ENCODE measurements around the gene PCDH9.

Gene PCDH9

DNA sequence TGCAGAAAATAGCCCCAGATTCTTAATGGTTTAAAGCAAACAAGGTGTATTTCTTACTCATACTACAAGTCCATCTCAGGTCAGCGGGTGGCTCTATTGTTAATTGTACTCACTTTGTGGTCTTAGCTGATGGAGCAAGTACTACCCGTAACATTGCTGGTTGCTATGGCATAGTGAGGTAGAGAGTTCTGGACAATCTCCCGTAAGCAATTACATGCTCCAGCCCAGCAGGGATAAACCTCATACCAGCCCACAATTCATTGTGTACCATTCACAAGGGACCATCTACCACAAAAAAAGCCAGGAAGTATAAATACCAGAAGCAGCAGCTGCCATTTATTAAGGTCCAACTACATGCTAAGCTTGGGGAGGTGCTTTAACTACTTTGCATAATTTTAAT lies 167.1 kb downstream of the PCDH9 start:
- Histone ChIP-seq H3K9me3 (no peaks in the 10 kb centered on the region), H4K20me1 (no peaks in the 10 kb centered on the region), H3K27me3 (no peaks in the 10 kb centered on the region), H3K4me1 (peaks cover 6% of the 10 kb centered on the region; the same call in 1 of the 2 replicates), H3K9ac (no peak overlapping the region), H3K4me2 (0 out of 2 replicates have a peak overlapping the region, but pooled peaks have one; percentile 8), H3K4me3 (no peak overlapping the region), H3K27ac (no peak overlapping the region), H3K36me3 (no peaks in the 10 kb centered on the region)
- no peak for TF ChIP-seq Cebpa-rat (IDR thresholded peaks at IDR 0.05)

DNA sequence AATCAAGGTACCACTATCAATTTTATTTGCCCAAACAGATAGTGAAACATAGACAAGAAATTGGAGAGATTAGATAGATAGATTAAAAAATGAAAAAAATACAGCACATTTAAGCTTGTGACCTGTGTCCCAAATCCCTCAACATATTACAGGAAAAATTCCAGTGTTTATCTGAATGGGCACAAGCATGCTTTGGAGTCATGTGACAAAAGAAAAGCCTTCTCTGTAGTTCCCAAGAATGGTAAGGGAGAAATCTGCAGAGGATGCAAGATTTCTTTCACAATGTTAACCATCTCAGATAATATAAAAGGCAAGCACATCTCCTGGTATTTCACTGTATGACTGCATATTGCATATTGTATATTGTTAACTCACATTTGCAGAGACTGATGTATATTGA lies 168.0 kb downstream of the PCDH9 start:
- H3K27me3 ChIP-seq, result no peaks in the 10 kb centered on the region
- no peak overlapping the region for H3K4me3 ChIP-seq
- no peaks in the 10 kb centered on the region for H4K20me1 ChIP-seq
- H3K36me3 ChIP-seq, result no peaks in the 10 kb centered on the region
- peaks cover 6% of the 10 kb centered on the region; the same call in 1 of the 2 replicates for H3K4me1 ChIP-seq
- H3K9ac ChIP-seq, result no peak overlapping the region
- no peak overlapping the region for H3K4me2 ChIP-seq
- TF ChIP-seq Cebpa-rat (IDR thresholded peaks at IDR 0.05), result no peak
- no peak overlapping the region for H3K27ac ChIP-seq
- no peaks in the 10 kb centered on the region for H3K9me3 ChIP-seq

GRCh38 chr13:67061750-67062149 lies 168.4 kb downstream of the PCDH9 start:
- no peaks in the 10 kb centered on the region for H3K9me3 ChIP-seq
- no peaks in the 10 kb centered on the region for H3K36me3 ChIP-seq
- no peaks in the 10 kb centered on the region for H4K20me1 ChIP-seq
- no peak overlapping the region for H3K9ac ChIP-seq
- H3K27ac ChIP-seq, result no peak overlapping the region
- H3K4me3 ChIP-seq, result no peak overlapping the region
- TF ChIP-seq Cebpa-rat (IDR thresholded peaks at IDR 0.05), result no peak
- H3K4me2 ChIP-seq, result no peak overlapping the region
- H3K4me1 ChIP-seq, result peaks cover 6% of the 10 kb centered on the region; the same call in 1 of the 2 replicates
- no peaks in the 10 kb centered on the region for H3K27me3 ChIP-seq

DNA sequence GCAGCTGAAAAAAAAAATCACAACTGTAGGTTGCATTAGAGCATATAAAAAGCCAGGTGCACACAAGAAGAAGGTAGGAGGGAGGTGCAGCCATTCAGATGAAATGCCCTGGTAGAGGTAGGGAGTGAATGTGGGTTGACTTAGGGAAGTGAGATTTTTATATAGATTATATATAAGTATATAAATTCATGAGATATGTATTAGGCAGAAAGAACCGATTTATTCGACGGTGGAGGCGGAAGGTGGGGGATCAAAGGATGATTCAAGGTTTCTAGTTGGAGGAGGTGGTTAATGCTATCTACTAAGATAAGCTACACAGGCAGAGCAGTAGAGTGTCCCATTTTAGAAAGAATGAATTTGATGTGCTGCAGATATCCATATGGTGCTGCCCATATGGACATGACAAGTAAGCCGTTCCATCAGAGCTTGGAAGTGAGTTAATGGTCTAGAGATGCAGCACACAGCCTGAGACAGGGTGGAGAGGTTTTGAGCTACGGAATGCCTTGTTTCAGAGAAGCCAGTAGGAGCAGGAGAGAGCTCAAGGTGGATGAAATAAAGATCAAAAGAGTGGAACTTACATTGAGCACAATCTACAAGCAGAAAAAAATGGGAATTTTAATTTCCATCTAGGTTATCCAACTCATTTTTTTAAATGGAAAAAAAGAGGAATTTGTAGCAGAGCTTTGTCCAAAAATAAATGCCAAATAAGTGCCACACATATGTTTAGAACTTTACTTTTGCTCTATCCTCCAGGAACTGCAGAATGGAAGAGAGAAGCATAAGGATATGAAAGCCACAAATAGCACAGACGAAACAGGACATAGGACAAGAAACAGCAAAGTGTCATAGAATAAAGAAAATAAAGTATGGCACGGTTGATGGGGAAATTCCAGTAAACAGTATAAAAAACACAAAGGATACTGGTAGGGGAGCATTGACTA lies 177.3 kb downstream of the PCDH9 start:
- Histone ChIP-seq H3K4me1 (peaks cover 15% of the 10 kb centered on the region), H3K9ac (no peak overlapping the region), H3K27me3 (no peaks in the 10 kb centered on the region), H3K36me3 (no peaks in the 10 kb centered on the region), H4K20me1 (no peaks in the 10 kb centered on the region), H3K4me3 (no peak overlapping the region), H3K9me3 (no peaks in the 10 kb centered on the region), H3K4me2 (no peak overlapping the region), H3K27ac (no peak overlapping the region)
- no peak for TF ChIP-seq Cebpa-rat (IDR thresholded peaks at IDR 0.05)

GRCh38 chr13:67049744-67050143 lies 180.4 kb downstream of the PCDH9 start:
- H3K4me3 ChIP-seq, result no peak overlapping the region
- H3K4me1 ChIP-seq, result peaks cover 20% of the 10 kb centered on the region
- H3K9ac ChIP-seq, result no peak overlapping the region
- H3K27me3 ChIP-seq, result no peaks in the 10 kb centered on the region
- H3K27ac ChIP-seq, result no peak overlapping the region
- H3K4me2 ChIP-seq, result no peak overlapping the region
- no peaks in the 10 kb centered on the region for H3K9me3 ChIP-seq
- H3K36me3 ChIP-seq, result no peaks in the 10 kb centered on the region
- TF ChIP-seq Cebpa-rat (IDR thresholded peaks at IDR 0.05), result no peak
- no peaks in the 10 kb centered on the region for H4K20me1 ChIP-seq

- TF ChIP-seq Cebpa-rat (IDR thresholded peaks at IDR 0.05), result no peak
- H3K4me2 ChIP-seq, result peak overlapping the region; percentile 63
- H3K4me1 ChIP-seq, result peaks cover 20% of the 10 kb centered on the region
- H3K9ac ChIP-seq, result peak overlapping the region; percentile 39; the same call in 1 of the 2 replicates
- H3K4me3 ChIP-seq, result no peak overlapping the region
- H3K27ac ChIP-seq, result peak overlapping the region; percentile 69
- no peaks in the 10 kb centered on the region for H3K9me3 ChIP-seq
- H3K27me3 ChIP-seq, result no peaks in the 10 kb centered on the region
- no peaks in the 10 kb centered on the region for H3K36me3 ChIP-seq
- H4K20me1 ChIP-seq, result no peaks in the 10 kb centered on the region
Measured at GRCh38 chr13:67048821-67049150, 181.3 kb downstream of the PCDH9 start.

DNA sequence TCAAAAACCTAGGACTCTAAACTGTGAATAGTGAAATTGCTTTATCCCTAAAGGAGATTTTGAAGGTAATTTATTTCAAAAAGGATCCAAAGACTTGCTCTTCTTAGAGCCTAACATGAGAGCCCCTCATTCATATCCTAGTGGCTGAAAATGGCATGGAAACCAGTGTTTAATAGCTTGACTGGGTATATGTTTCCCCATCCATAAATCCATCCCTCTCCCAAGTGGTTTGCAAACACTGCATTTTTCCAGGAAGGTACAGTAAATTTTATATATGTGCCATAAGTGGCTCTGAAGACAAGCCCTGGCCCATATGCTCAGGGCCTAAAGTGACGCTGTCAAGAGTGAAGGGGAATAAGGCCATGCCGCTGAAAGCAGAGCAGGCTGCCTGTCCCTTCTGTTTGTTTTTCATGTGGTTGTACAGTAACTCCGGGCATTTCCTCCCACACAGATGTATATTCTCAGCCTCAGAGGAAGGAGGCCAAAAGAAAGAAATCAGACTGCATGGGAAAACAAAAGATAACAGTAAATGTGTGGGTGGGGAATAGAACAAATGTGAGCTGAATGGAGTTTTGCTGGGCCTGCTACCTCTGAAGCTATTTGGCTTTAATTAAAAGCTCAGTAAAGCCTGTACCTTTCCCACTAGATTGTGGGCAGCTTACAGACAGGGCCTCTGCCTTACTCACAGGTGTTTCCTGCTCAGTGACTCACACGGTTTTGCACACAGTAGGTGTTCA lies 181.9 kb downstream of the PCDH9 start:
- Histone ChIP-seq H3K4me1 (peaks cover 20% of the 10 kb centered on the region), H3K36me3 (no peaks in the 10 kb centered on the region), H3K9ac (peak overlapping the region; percentile 39; the same call in 1 of the 2 replicates), H4K20me1 (no peaks in the 10 kb centered on the region), H3K9me3 (no peaks in the 10 kb centered on the region), H3K27ac (peak overlapping the region; percentile 69), H3K4me2 (peak overlapping the region; percentile 63), H3K4me3 (no peak overlapping the region), H3K27me3 (no peaks in the 10 kb centered on the region)
- no peak for TF ChIP-seq Cebpa-rat (IDR thresholded peaks at IDR 0.05)

- no peak overlapping the region for H3K4me2 ChIP-seq
- no peaks in the 10 kb centered on the region for H3K9me3 ChIP-seq
- peaks cover 22% of the 10 kb centered on the region for H3K4me1 ChIP-seq
- no peaks in the 10 kb centered on the region for H3K36me3 ChIP-seq
- H3K9ac ChIP-seq, result no peak overlapping the region
- TF ChIP-seq Cebpa-rat (IDR thresholded peaks at IDR 0.05), result no peak
- H3K27ac ChIP-seq, result no peak overlapping the region
- H3K4me3 ChIP-seq, result no peak overlapping the region
- H4K20me1 ChIP-seq, result no peaks in the 10 kb centered on the region
- no peaks in the 10 kb centered on the region for H3K27me3 ChIP-seq
Measured at GRCh38 chr13:67045357-67045756, 184.8 kb downstream of the PCDH9 start.

GRCh38 chr13:67043901-67044300 lies 186.2 kb downstream of the PCDH9 start:
- Histone ChIP-seq H3K27me3 (no peaks in the 10 kb centered on the region), H3K4me3 (no peak overlapping the region), H3K4me1 (peaks cover 22% of the 10 kb centered on the region), H4K20me1 (no peaks in the 10 kb centered on the region), H3K36me3 (no peaks in the 10 kb centered on the region), H3K9ac (no peak overlapping the region), H3K4me2 (no peak overlapping the region), H3K27ac (no peak overlapping the region), H3K9me3 (no peaks in the 10 kb centered on the region)
- no peak for TF ChIP-seq Cebpa-rat (IDR thresholded peaks at IDR 0.05)

DNA sequence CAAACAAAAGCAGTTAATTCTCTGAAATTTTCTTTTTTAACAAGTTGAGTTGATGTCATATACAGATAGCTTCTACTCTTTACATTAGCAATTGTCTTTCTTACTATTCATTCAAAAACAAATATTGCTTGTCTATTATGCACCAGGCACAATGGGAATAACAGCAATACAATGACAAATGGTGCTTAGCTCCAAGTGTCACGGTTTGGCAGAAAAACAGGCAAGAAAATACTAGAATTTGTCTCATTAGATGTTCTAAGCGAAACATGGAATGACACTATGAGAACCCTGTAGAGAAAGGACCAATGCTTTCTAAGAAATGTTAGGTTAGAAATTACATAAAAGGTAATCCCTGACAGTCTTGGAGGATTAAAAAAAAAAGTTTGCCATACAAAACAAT lies 187.6 kb downstream of the PCDH9 start:
- Histone ChIP-seq H3K9me3 (no peaks in the 10 kb centered on the region), H3K36me3 (no peaks in the 10 kb centered on the region), H3K4me1 (peaks cover 8% of the 10 kb centered on the region), H3K4me2 (no peak overlapping the region), H4K20me1 (no peaks in the 10 kb centered on the region), H3K27me3 (no peaks in the 10 kb centered on the region), H3K9ac (no peak overlapping the region), H3K27ac (no peak overlapping the region), H3K4me3 (no peak overlapping the region)
- TF ChIP-seq Cebpa-rat (IDR thresholded peaks at IDR 0.05), result no peak

All from BLaER1 (cell line).